Brain microvascular endothelial cell (primary cell): ENCODE results near the gene ZBTB12.

Experiments used
- DNase-seq: peaks from one replicate; pipeline ENCODE4 v3.0.0-alpha.2; 2020
- H3K27ac ChIP-seq: fragments of 250-450 bp; sonication (Bioruptor Pico); 2 replicates; pipeline ENCODE4 v1.5.1; 2020; ENCODE audit warnings: mild to moderate bottlenecking, moderate library complexity
- H3K27me3 ChIP-seq: fragments of 250-450 bp; sonication (Bioruptor Pico); replicated peaks from 2 replicates; pipeline ENCODE4 v1.5.1; 2020; ENCODE audit warnings: mild to moderate bottlenecking
- H3K36me3 ChIP-seq: fragments of 250-450 bp; sonication (Bioruptor Pico); replicated peaks from 2 replicates; pipeline ENCODE4 v1.5.1; 2020; ENCODE audit warnings: mild to moderate bottlenecking
- H3K4me3 ChIP-seq: 2 replicates; pipeline ENCODE4 v1.5.1; 2011; ENCODE audit warnings: low read depth, mild to moderate bottlenecking, control low read depth, low read length, moderate library complexity
- CTCF ChIP-seq: IDR thresholded peaks from 2 replicates; pipeline ENCODE4 v1.5.1; 2011; ENCODE audit warnings: low read depth, mild to moderate bottlenecking, moderate library complexity, low read length, control low read depth, inconsistent platforms; ENCODE audit errors: missing control alignments
- in situ Hi-C: cut with HindIII; loops from 2 replicates; pipeline ENCODE4 v1.10.0; 2017; ENCODE audit warnings: low sequenced_read_pairs, low pct_ligation_motif_present

Gene ZBTB12

GRCh38 chr6:31901415-31901952, 402 bp downstream of the ZBTB12 start:
- in situ Hi-C loops = no loop called here
- Histone ChIP-seq H3K36me3 (no peaks in the 10 kb centered on the region), H3K4me3 (peak overlapping the region; percentile 64), H3K27ac (peak overlapping the region; percentile 39), H3K27me3 (no peaks in the 10 kb centered on the region)
- no peak for TF ChIP-seq CTCF
- DNase-seq = peak; percentile 18

- in situ Hi-C loops = no loop called here
- no peak for DNase-seq
- H3K27me3 ChIP-seq = no peaks in the 10 kb centered on the region
- peak overlapping the region; percentile 64 for H3K4me3 ChIP-seq
- H3K36me3 ChIP-seq = no peaks in the 10 kb centered on the region
- no peak for TF ChIP-seq CTCF
- H3K27ac ChIP-seq = no peak overlapping the region
Observed at GRCh38 chr6:31900917-31901414, 920 bp downstream of the ZBTB12 start.

GRCh38 chr6:31899882-31900722, 1.8 kb downstream of the ZBTB12 start:
- no peak for TF ChIP-seq CTCF
- Histone ChIP-seq H3K27ac (no peak overlapping the region), H3K36me3 (no peaks in the 10 kb centered on the region), H3K27me3 (no peaks in the 10 kb centered on the region), H3K4me3 (no peak overlapping the region)
- no peak for DNase-seq
- in situ Hi-C loops = no loop called here

- no peak overlapping the region for H3K4me3 ChIP-seq
- no peak for TF ChIP-seq CTCF
- in situ Hi-C loops = no loop called here
- H3K27ac ChIP-seq = no peak overlapping the region
- DNase-seq = no peak
- H3K36me3 ChIP-seq = no peaks in the 10 kb centered on the region
- no peaks in the 10 kb centered on the region for H3K27me3 ChIP-seq
Observed at GRCh38 chr6:31899215-31899614, 2.7 kb downstream of the ZBTB12 start.

GRCh38 chr6:31898383-31899011, 3.4 kb downstream of the ZBTB12 start:
- Histone ChIP-seq H3K27ac (no peak overlapping the region), H3K4me3 (peak overlapping the region; percentile 89), H3K36me3 (peaks cover 1% of the 10 kb centered on the region), H3K27me3 (no peaks in the 10 kb centered on the region)
- no peak for DNase-seq
- in situ Hi-C loops = no loop called here
- no peak for TF ChIP-seq CTCF
